GM06990 (cell line): Measurements from ENCODE around the gene USP6.
"Not testable (repeated sequence)": the region's sequence is repeated elsewhere in the genome, so short reads cannot be mapped to it uniquely, and the experiment has no call there.

Experiments used
- DNase-seq: peaks from one replicate; pipeline ENCODE4 v3.0.0-alpha.2; 2011; ENCODE audit not compliant: insufficient read length; ENCODE audit errors: extremely low read depth
- H3K27me3 ChIP-seq: replicated peaks from 2 replicates; pipeline ENCODE4 v1.6.0; 2011; ENCODE audit warnings: low read length; ENCODE audit not compliant: control insufficient read depth, insufficient read depth
- H3K36me3 ChIP-seq: 2 replicates; pipeline ENCODE4 v1.5.1; 2011; ENCODE audit warnings: low read length; ENCODE audit not compliant: control insufficient read depth, insufficient read depth
- H3K4me3 ChIP-seq: replicated peaks from 2 replicates; pipeline ENCODE4 v1.5.1; 2011; ENCODE audit warnings: low read depth, mild to moderate bottlenecking, control low read depth, low read length
- TF ChIP-seq, protein P1 (sequence below): IDR thresholded peaks from 2 replicates; pipeline ENCODE4 v1.5.1; 2011; ENCODE audit warnings: low read length, control low read depth, mild to moderate bottlenecking, inconsistent platforms; ENCODE audit not compliant: insufficient read depth, poor library complexity, severe bottlenecking

Gene USP6

GRCh38 chr17:5211458-5211857, 95.6 kb downstream of the USP6 start:
- TF ChIP-seq, protein P1, sequence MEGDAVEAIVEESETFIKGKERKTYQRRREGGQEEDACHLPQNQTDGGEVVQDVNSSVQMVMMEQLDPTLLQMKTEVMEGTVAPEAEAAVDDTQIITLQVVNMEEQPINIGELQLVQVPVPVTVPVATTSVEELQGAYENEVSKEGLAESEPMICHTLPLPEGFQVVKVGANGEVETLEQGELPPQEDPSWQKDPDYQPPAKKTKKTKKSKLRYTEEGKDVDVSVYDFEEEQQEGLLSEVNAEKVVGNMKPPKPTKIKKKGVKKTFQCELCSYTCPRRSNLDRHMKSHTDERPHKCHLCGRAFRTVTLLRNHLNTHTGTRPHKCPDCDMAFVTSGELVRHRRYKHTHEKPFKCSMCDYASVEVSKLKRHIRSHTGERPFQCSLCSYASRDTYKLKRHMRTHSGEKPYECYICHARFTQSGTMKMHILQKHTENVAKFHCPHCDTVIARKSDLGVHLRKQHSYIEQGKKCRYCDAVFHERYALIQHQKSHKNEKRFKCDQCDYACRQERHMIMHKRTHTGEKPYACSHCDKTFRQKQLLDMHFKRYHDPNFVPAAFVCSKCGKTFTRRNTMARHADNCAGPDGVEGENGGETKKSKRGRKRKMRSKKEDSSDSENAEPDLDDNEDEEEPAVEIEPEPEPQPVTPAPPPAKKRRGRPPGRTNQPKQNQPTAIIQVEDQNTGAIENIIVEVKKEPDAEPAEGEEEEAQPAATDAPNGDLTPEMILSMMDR: no peak
- Histone ChIP-seq H3K36me3 (peaks cover 20% of the 10 kb centered on the region), H3K4me3 (no peak overlapping the region), H3K27me3 (no peaks in the 10 kb centered on the region)
- DNase-seq: no peak

DNA sequence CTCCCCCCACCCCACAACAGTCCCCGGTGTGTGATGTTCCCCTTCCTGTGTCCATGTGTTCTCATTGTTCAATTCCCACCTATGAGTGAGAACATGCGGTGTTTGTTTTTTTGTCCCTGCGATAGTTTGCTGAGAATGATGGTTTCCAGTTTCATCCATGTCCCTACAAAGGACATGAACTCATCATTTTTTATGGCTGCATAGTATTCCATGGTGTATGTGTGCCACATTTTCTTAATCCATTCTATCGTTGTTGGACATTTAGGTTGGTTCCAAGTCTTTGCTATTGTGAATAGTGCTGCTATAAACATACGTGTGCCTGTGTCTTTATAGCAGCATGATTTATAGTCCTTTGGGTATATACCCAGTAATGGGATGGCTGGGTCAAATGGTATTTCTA, 101.7 kb downstream of the USP6 start:
- H3K27me3 ChIP-seq, DNase-seq, H3K4me3 ChIP-seq: not testable (repeated sequence)
- peaks cover 21% of the 10 kb centered on the region for H3K36me3 ChIP-seq

DNA sequence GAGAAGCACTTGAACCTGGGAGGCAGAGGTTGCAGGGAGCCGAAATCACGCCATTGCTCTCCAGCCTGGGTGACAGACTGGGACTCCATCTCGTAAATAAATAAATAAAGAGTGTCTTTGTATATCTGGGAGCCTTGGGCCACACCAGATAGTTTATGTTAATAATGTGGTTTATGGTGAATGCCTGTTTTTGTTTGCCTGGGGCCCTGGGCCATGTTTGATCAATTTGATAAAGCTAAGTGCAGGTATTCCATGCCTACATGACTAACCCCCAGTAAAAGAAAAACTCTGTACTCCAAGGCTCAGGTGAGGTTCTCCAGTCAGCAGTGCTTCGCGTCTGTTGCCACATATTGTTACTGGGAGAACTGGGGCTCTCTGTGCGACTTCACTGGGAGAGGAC, 103.7 kb downstream of the USP6 start:
- TF ChIP-seq, protein P1: no peak
- Histone ChIP-seq H3K36me3 (peaks cover 15% of the 10 kb centered on the region), H3K4me3 (no peak overlapping the region), H3K27me3 (no peaks in the 10 kb centered on the region)
- no peak for DNase-seq

DNA sequence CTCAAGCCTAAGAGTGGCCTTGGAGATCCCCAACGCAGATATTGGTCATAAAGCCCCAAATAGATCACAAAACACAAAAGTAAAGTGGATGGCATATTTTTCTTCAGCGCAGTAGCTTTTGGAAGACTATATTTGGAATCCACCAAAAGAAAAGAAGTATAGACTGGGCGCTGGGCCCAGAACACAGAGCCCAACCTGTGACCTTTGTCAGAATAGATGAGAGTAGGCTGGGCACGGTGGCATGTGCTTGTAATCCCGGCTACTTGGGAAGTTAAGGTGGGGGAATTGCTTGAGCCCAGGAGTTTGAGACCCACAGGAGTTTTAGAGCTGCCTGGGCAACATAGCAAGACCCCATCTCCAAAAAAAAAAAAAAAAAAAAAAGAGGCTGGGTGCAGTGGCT, 104.2 kb downstream of the USP6 start:
- H3K27me3 ChIP-seq: no peaks in the 10 kb centered on the region
- no peak overlapping the region for H3K4me3 ChIP-seq
- TF ChIP-seq, protein P1: no peak
- no peak for DNase-seq
- peaks cover 17% of the 10 kb centered on the region for H3K36me3 ChIP-seq

DNA sequence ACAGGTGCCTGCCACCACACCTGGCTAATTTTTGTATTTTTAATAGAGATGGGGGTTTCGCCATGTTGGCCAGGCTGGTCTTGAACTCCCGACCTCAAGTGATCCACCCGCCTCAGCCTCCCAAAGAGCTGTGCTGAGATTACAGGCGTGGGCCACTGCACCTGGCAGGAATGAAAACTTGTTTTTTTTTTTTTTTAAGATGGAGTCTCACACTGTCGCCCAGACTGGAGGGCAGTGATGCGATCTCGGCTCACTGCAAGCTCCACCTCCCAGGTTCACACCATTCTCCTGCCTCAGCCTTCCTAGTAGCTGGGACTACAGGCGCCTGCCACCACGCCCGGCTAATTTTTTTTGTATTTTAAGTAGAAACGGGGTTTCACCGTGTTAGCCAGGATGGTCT, 106.1 kb downstream of the USP6 start:
- H3K4me3 ChIP-seq, DNase-seq, H3K27me3 ChIP-seq: not testable (repeated sequence)
- peaks cover 14% of the 10 kb centered on the region for H3K36me3 ChIP-seq
